Right ventricle myocardium inferior (tissue), 1 donor: ENCODE measurements around the gene TOM1L2. TPM values are rescaled to one million over a fixed set of nuclear protein-coding genes. Genes with fewer than 3 reads are reported as not detected.
"Not testable (repeated sequence)": the region's sequence is repeated elsewhere in the genome, so short reads cannot be mapped to it uniquely, and the experiment has no call there.

Experiments
- ATAC-seq: fragments of 200-7000 bp; cut with Tn5 transposase; one replicate; pipeline ENCODE4 v1.9.1; 2020; ENCODE audit warnings: mild to moderate bottlenecking, moderate library complexity
- DNase-seq: peaks from one replicate; pipeline ENCODE4 v3.0.0; 2021; ENCODE audit errors: missing footprints
- intact Hi-C: fragments of 100-400 bp; cut with DNase I; formaldehyde crosslinking; loops from one replicate; pipeline ENCODE4 v1.11.0; 2022
- total RNA-seq: library from RNA; stranded (reverse); fragmentation: NEBNext Ultra II Directional; extraction: Animal tissue kit (Norgen Biotek cat#: 25700); gene quantifications from one replicate; pipeline ENCODE4 v1.2.1, GENCODE V29; 2021
- donor health status: DM: no; HTN: yes; CAD: no; lungs with severe emphysema.

Gene TOM1L2
- total RNA-seq, 1 donor from 2014 or later = 246 TPM

GRCh38 chr17:17999364-18000029, 27.3 kb upstream of the TOM1L2 start:
- intact Hi-C loops = no loop called here
- DNase-seq = no peak

GRCh38 chr17:17998934-17999333, 26.7 kb upstream of the TOM1L2 start:
- no peak for DNase-seq
- ATAC-seq = no peak
- intact Hi-C loops = no loop called here

More at GRCh38 chr17:17999364-18000029, 27.3 kb upstream of the TOM1L2 start:
- ATAC-seq = no peak

- not testable (repeated sequence) for ATAC-seq, DNase-seq
- intact Hi-C loops = loop anchor here (2.0 kb wide), 1 partner anchor 37 kb away; no protein-coding TSS in a partner anchor
Measured at GRCh38 chr17:17995887-17996286, 23.7 kb upstream of the TOM1L2 start.

GRCh38 chr17:17994271-17995069, 22.3 kb upstream of the TOM1L2 start:
- intact Hi-C loops = loop anchor here (2.0 kb wide), 1 partner anchor 38 kb away; no protein-coding TSS in a partner anchor
- DNase-seq (no peak), ATAC-seq (peak; percentile 67)

GRCh38 chr17:17993852-17994251, 21.7 kb upstream of the TOM1L2 start:
- intact Hi-C loops = loop anchor here (2.0 kb wide), 1 partner anchor 39 kb away; no protein-coding TSS in a partner anchor
- ATAC-seq = no peak
- no peak for DNase-seq

- intact Hi-C loops = no loop called here
- DNase-seq (no peak), ATAC-seq (no peak)
Measured at GRCh38 chr17:17993366-17993765, 21.2 kb upstream of the TOM1L2 start.

GRCh38 chr17:17990282-17990681, 18.1 kb upstream of the TOM1L2 start:
- intact Hi-C loops = no loop called here
- no peak for ATAC-seq
- no peak for DNase-seq

- DNase-seq = no peak
- intact Hi-C loops = no loop called here
- ATAC-seq = no peak
Measured at GRCh38 chr17:17989618-17990017, 17.4 kb upstream of the TOM1L2 start.

GRCh38 chr17:17989081-17989480, 16.9 kb upstream of the TOM1L2 start:
- DNase-seq (no peak), ATAC-seq (no peak)
- intact Hi-C loops = no loop called here

- ATAC-seq (no peak), DNase-seq (no peak)
- intact Hi-C loops = no loop called here
Measured at GRCh38 chr17:17988427-17988945, 16.3 kb upstream of the TOM1L2 start.

- intact Hi-C loops = no loop called here
- no peak for ATAC-seq
- DNase-seq = no peak
Measured at GRCh38 chr17:17987901-17988300, 15.7 kb upstream of the TOM1L2 start.

GRCh38 chr17:17987187-17987896, 15.1 kb upstream of the TOM1L2 start:
- intact Hi-C loops = no loop called here
- ATAC-seq (no peak), DNase-seq (no peak)

GRCh38 chr17:17985555-17985954, 13.4 kb upstream of the TOM1L2 start:
- ATAC-seq = no peak
- DNase-seq = no peak
- intact Hi-C loops = no loop called here

GRCh38 chr17:17985153-17985552, 13.0 kb upstream of the TOM1L2 start:
- ATAC-seq = no peak
- DNase-seq = no peak
- intact Hi-C loops = no loop called here

GRCh38 chr17:17983776-17984175, 11.6 kb upstream of the TOM1L2 start:
- DNase-seq (no peak), ATAC-seq (no peak)
- intact Hi-C loops = no loop called here

- ATAC-seq = no peak
- no peak for DNase-seq
- intact Hi-C loops = no loop called here
Measured at GRCh38 chr17:17983376-17983775, 11.2 kb upstream of the TOM1L2 start.

- intact Hi-C loops = no loop called here
Measured at GRCh38 chr17:17982801-17983200, 10.6 kb upstream of the TOM1L2 start.

GRCh38 chr17:17981330-17981729, 9.1 kb upstream of the TOM1L2 start:
- intact Hi-C loops = no loop called here
- DNase-seq (no peak), ATAC-seq (no peak)

More at GRCh38 chr17:17982801-17983200, 10.6 kb upstream of the TOM1L2 start:
- ATAC-seq (no peak), DNase-seq (no peak)

- no peak for DNase-seq
- intact Hi-C loops = no loop called here
- ATAC-seq = no peak
Measured at GRCh38 chr17:17979778-17980177, 7.6 kb upstream of the TOM1L2 start.
